Muscle of leg (tissue), 11 donors: ENCODE measurements around the gene KCTD1. TPM values are rescaled to one million over a fixed set of nuclear protein-coding genes. Genes with fewer than 3 reads are reported as not detected.

ENCODE experiments used
- DNase-seq: peaks from one replicate; pipeline ENCODE4 v3.0.0; 2013
- H3K27ac ChIP-seq: one replicate; pipeline ENCODE4 v1.5.1; 2013; ENCODE audit warnings: mild to moderate bottlenecking, low read length, control low read depth
- H3K27me3 ChIP-seq: one replicate; pipeline ENCODE4 v1.6.1; 2013; ENCODE audit warnings: low read length; ENCODE audit not compliant: control insufficient read depth, insufficient read depth
- H3K36me3 ChIP-seq: one replicate; pipeline ENCODE4 v1.6.1; 2013; ENCODE audit warnings: low read length; ENCODE audit not compliant: control insufficient read depth, insufficient read depth
- H3K4me1 ChIP-seq: one replicate; pipeline ENCODE4 v1.6.1; 2013; ENCODE audit warnings: low read length; ENCODE audit not compliant: control insufficient read depth, insufficient read depth
- H3K4me3 ChIP-seq: one replicate; pipeline ENCODE4 v1.5.1; 2013; ENCODE audit warnings: low read length, control low read depth
- H3K9me3 ChIP-seq: replicated peaks from 2 replicates; pipeline ENCODE4 v1.6.1; 2013; ENCODE audit warnings: low read depth, low read length; ENCODE audit not compliant: control insufficient read depth
- WGBS: methylation state at CpG from one replicate; pipeline ENCODE4 v1.1.5; 2013; ENCODE audit warnings: missing lambda C conversion rate; ENCODE audit not compliant: insufficient coverage; 5-methylcytosine and 5-hydroxymethylcytosine counted together
- polyA plus RNA-seq, 8 donors: library from polyadenylated mRNA; unstranded; fragments of 120-200 nt; gene quantifications; one replicate each; pipeline versions ENCODE4 v1.2.1 to v1.2.3, GENCODE V29; 2013; ENCODE audit warnings: inconsistent platforms in 1 of 8, low replicate concordance in 1 of 8; ENCODE audit not compliant: insufficient read length in 8 of 8, insufficient read depth in 1 of 8
- total RNA-seq: library from RNA; stranded (reverse); fragments of 120-200 nt; gene quantifications from one replicate; pipeline ENCODE4 v1.2.4, GENCODE V29; 2013

Gene KCTD1
- total and polyA plus RNA-seq, 9 donors: 3.4 to 14.4 (median 6.1) TPM

- H3K4me3 ChIP-seq: no peak overlapping the region
- no peaks in the 10 kb centered on the region for H3K9me3 ChIP-seq
- H3K27me3 ChIP-seq: no peaks in the 10 kb centered on the region
- 66% methylated on average over 3 of the region's 5 CpGs for WGBS
- peaks cover 2% of the 10 kb centered on the region for H3K4me1 ChIP-seq
- H3K27ac ChIP-seq: no peak overlapping the region
- DNase-seq: no peak
- H3K36me3 ChIP-seq: no peaks in the 10 kb centered on the region
These were observed 115.5 kb downstream of the KCTD1 start for GRCh38 chr18:26432651-26433424.

GRCh38 chr18:26429535-26430226, 118.7 kb downstream of the KCTD1 start:
- 39% methylated on average over 2 of the region's 5 CpGs for WGBS
- no peak overlapping the region for H3K27ac ChIP-seq
- no peaks in the 10 kb centered on the region for H3K27me3 ChIP-seq
- no peak overlapping the region for H3K4me3 ChIP-seq
- H3K4me1 ChIP-seq: peaks cover 2% of the 10 kb centered on the region
- H3K36me3 ChIP-seq: no peaks in the 10 kb centered on the region
- no peaks in the 10 kb centered on the region for H3K9me3 ChIP-seq
- peak; percentile 74 for DNase-seq

- Histone ChIP-seq H3K36me3 (no peaks in the 10 kb centered on the region), H3K4me1 (peaks cover 2% of the 10 kb centered on the region), H3K4me3 (no peak overlapping the region), H3K9me3 (no peaks in the 10 kb centered on the region), H3K27ac (no peak overlapping the region), H3K27me3 (no peaks in the 10 kb centered on the region)
- no peak for DNase-seq
- WGBS: no CpG with 5 or more reads among the region's 5 CpGs
These were observed 123.2 kb downstream of the KCTD1 start for GRCh38 chr18:26425148-26425531.

- no peak for DNase-seq
- H3K36me3 ChIP-seq: no peaks in the 10 kb centered on the region
- no peak overlapping the region for H3K27ac ChIP-seq
- H3K4me1 ChIP-seq: peaks cover 2% of the 10 kb centered on the region
- H3K9me3 ChIP-seq: no peaks in the 10 kb centered on the region
- no peak overlapping the region for H3K4me3 ChIP-seq
- 71% methylated on average over 2 of the region's 4 CpGs for WGBS
- H3K27me3 ChIP-seq: no peaks in the 10 kb centered on the region
These were observed 123.8 kb downstream of the KCTD1 start for GRCh38 chr18:26424428-26425147.

- Histone ChIP-seq H3K27me3 (no peaks in the 10 kb centered on the region), H3K9me3 (no peaks in the 10 kb centered on the region), H3K4me3 (no peak overlapping the region), H3K36me3 (no peaks in the 10 kb centered on the region), H3K27ac (no peak overlapping the region), H3K4me1 (no peaks in the 10 kb centered on the region)
- WGBS: 100% methylated on average over 1 of the region's 6 CpGs
- DNase-seq: no peak
These were observed 125.7 kb downstream of the KCTD1 start for GRCh38 chr18:26422472-26423162.

- no peaks in the 10 kb centered on the region for H3K9me3 ChIP-seq
- H3K27ac ChIP-seq: no peak overlapping the region
- no peaks in the 10 kb centered on the region for H3K27me3 ChIP-seq
- H3K4me1 ChIP-seq: no peaks in the 10 kb centered on the region
- H3K36me3 ChIP-seq: no peaks in the 10 kb centered on the region
- H3K4me3 ChIP-seq: no peak overlapping the region
- WGBS: 79% methylated on average over 9 of the region's 9 CpGs
- DNase-seq: no peak
These were observed 126.4 kb downstream of the KCTD1 start for GRCh38 chr18:26421931-26422330.

- H3K27me3 ChIP-seq: no peaks in the 10 kb centered on the region
- H3K4me1 ChIP-seq: no peaks in the 10 kb centered on the region
- H3K27ac ChIP-seq: no peak overlapping the region
- no peaks in the 10 kb centered on the region for H3K9me3 ChIP-seq
- no peak overlapping the region for H3K4me3 ChIP-seq
- no peaks in the 10 kb centered on the region for H3K36me3 ChIP-seq
- DNase-seq: no peak
- WGBS: 85% methylated on average over 6 of the region's 6 CpGs
These were observed 126.8 kb downstream of the KCTD1 start for GRCh38 chr18:26421503-26421902.

- Histone ChIP-seq H3K27me3 (no peaks in the 10 kb centered on the region), H3K27ac (no peak overlapping the region), H3K9me3 (no peaks in the 10 kb centered on the region), H3K36me3 (no peaks in the 10 kb centered on the region), H3K4me1 (no peaks in the 10 kb centered on the region), H3K4me3 (no peak overlapping the region)
- DNase-seq: no peak
- WGBS: 76% methylated on average over 6 of the region's 9 CpGs
These were observed 128.6 kb downstream of the KCTD1 start for GRCh38 chr18:26419746-26420145.

- DNase-seq: no peak
These were observed 130.1 kb downstream of the KCTD1 start for GRCh38 chr18:26418225-26418624.

GRCh38 chr18:26417190-26417589, 131.2 kb downstream of the KCTD1 start:
- Histone ChIP-seq H3K4me3 (no peak overlapping the region), H3K9me3 (no peaks in the 10 kb centered on the region), H3K36me3 (no peaks in the 10 kb centered on the region), H3K4me1 (no peaks in the 10 kb centered on the region), H3K27ac (no peak overlapping the region), H3K27me3 (no peaks in the 10 kb centered on the region)
- 85% methylated on average over 9 of the region's 12 CpGs for WGBS
- no peak for DNase-seq

More at GRCh38 chr18:26418225-26418624, 130.1 kb downstream of the KCTD1 start:
- no peaks in the 10 kb centered on the region for H3K36me3 ChIP-seq
- 92% methylated on average over 4 of the region's 4 CpGs for WGBS
- H3K27ac ChIP-seq: no peak overlapping the region
- no peaks in the 10 kb centered on the region for H3K27me3 ChIP-seq
- H3K4me3 ChIP-seq: no peak overlapping the region
- H3K4me1 ChIP-seq: no peaks in the 10 kb centered on the region
- no peaks in the 10 kb centered on the region for H3K9me3 ChIP-seq
